Neuronal stem cell (in vitro differentiated cells): ENCODE measurements around the gene KAZN.

ENCODE experiments used
- DNase-seq: peaks from one replicate; pipeline ENCODE4 v3.0.0-alpha.2; 2013; ENCODE audit warnings: low spot score
- H2AFZ ChIP-seq: one replicate; pipeline ENCODE4 v1.6.1; 2013; ENCODE audit warnings: mild to moderate bottlenecking, low read length, inconsistent platforms
- H2AK5ac ChIP-seq: 2 replicates; pipeline ENCODE4 v1.6.1; 2013; ENCODE audit warnings: low read depth, mild to moderate bottlenecking, inconsistent platforms, low read length, moderate library complexity, mixed read lengths
- H2BK120ac ChIP-seq: 2 replicates; pipeline ENCODE4 v1.6.1; 2013; ENCODE audit warnings: low read depth, mild to moderate bottlenecking, inconsistent platforms, low read length, moderate library complexity, mixed read lengths
- H2BK12ac ChIP-seq: one replicate; pipeline ENCODE4 v1.6.1; 2013; ENCODE audit warnings: low read length, inconsistent platforms
- H2BK15ac ChIP-seq: 2 replicates; pipeline ENCODE4 v1.6.1; 2013; ENCODE audit warnings: mild to moderate bottlenecking, low read length, inconsistent platforms, mixed read lengths
- H2BK5ac ChIP-seq: one replicate; pipeline ENCODE4 v1.6.1; 2013; ENCODE audit warnings: inconsistent platforms, mild to moderate bottlenecking, low read length, moderate library complexity
- H3K14ac ChIP-seq: one replicate; pipeline ENCODE4 v1.6.1; 2013; ENCODE audit warnings: low read length, inconsistent platforms
- H3K18ac ChIP-seq: 2 replicates; pipeline ENCODE4 v1.6.1; 2013; ENCODE audit warnings: low read length, inconsistent platforms
- H3K23ac ChIP-seq: 2 replicates; pipeline ENCODE4 v1.6.1; 2013; ENCODE audit warnings: low read depth, mild to moderate bottlenecking, mixed read lengths, low read length, inconsistent platforms; ENCODE audit not compliant: poor library complexity
- H3K27ac ChIP-seq: replicated peaks from 3 replicates; pipeline ENCODE4 v1.5.1; 2013; ENCODE audit warnings: low read length, inconsistent platforms
- H3K27me3 ChIP-seq, 3 experiments: 2 replicates each; pipeline ENCODE4 v1.6.1; 2013; ENCODE audit warnings: low read length in 3 of 3, mild to moderate bottlenecking in 2 of 3, inconsistent platforms in 1 of 3, low read depth in 1 of 3, mixed read lengths in 1 of 3, moderate library complexity in 1 of 3; ENCODE audit not compliant: control insufficient read depth in 3 of 3, insufficient read depth in 3 of 3
- H3K36me3 ChIP-seq, 2 donors: replicated peaks in 1 of 2; 2 replicates each; pipeline ENCODE4 v1.6.1; 2013; ENCODE audit warnings: low read length in 2 of 2; ENCODE audit not compliant: control insufficient read depth in 2 of 2, insufficient read depth in 2 of 2
- H3K4ac ChIP-seq: 2 replicates; pipeline ENCODE4 v1.6.1; 2013; ENCODE audit warnings: inconsistent platforms, mild to moderate bottlenecking, low read length, moderate library complexity
- H3K4me1 ChIP-seq, 2 donors: 1 replicate in 1 of 2; 2 replicates in 1 of 2; pipeline ENCODE4 v1.6.1; 2013; ENCODE audit warnings: low read length in 2 of 2, low read depth in 1 of 2; ENCODE audit not compliant: control insufficient read depth in 2 of 2, insufficient read depth in 1 of 2
- H3K4me2 ChIP-seq: one replicate; pipeline ENCODE4 v1.6.1; 2013; ENCODE audit warnings: mild to moderate bottlenecking, low read length, inconsistent platforms; ENCODE audit not compliant: insufficient read depth, poor library complexity, severe bottlenecking
- H3K4me3 ChIP-seq, 2 donors: 2 replicates each; pipeline ENCODE4 v1.5.1; 2013; ENCODE audit warnings: low read length in 2 of 2, mild to moderate bottlenecking in 2 of 2, inconsistent platforms in 1 of 2, moderate library complexity in 1 of 2
- H3K79me1 ChIP-seq: one replicate; pipeline ENCODE4 v1.6.1; 2013; ENCODE audit warnings: low read depth, mild to moderate bottlenecking, inconsistent platforms, low read length, moderate library complexity
- H3K9ac ChIP-seq: one replicate; pipeline ENCODE4 v1.6.1; 2013; ENCODE audit warnings: mild to moderate bottlenecking, low read depth, low read length, inconsistent platforms; ENCODE audit not compliant: poor library complexity
- H3K9me3 ChIP-seq, 2 donors: replicated peaks in 1 of 2; 2 replicates each; pipeline versions ENCODE3 to v1.6.1; 2013; ENCODE audit warnings: low read length in 2 of 2, mild to moderate bottlenecking in 2 of 2, inconsistent platforms in 1 of 2, low read depth in 1 of 2, mixed read lengths in 1 of 2, moderate library complexity in 1 of 2; ENCODE audit not compliant: control insufficient read depth in 2 of 2, insufficient read depth in 1 of 2
- H4K8ac ChIP-seq: one replicate; pipeline ENCODE4 v1.6.1; 2013; ENCODE audit warnings: low read depth, mild to moderate bottlenecking, inconsistent platforms, low read length, moderate library complexity
- H4K91ac ChIP-seq: one replicate; pipeline ENCODE4 v1.6.1; 2013; ENCODE audit warnings: low read length, low read depth, mild to moderate bottlenecking, inconsistent platforms; ENCODE audit not compliant: poor library complexity
- WGBS, 2 donors: extraction: QIAGEN DNeasy Blood & Tissue Kit; methylation state at CpG; one replicate each; pipeline ENCODE4 v1.1.7; 2013; ENCODE audit warnings: missing lambda C conversion rate in 2 of 2, mixed read lengths in 1 of 2; ENCODE audit not compliant: insufficient read length in 2 of 2, insufficient replicate concordance in 1 of 2; ENCODE audit errors: extremely low coverage in 2 of 2; 5-methylcytosine and 5-hydroxymethylcytosine counted together

KAZN gene

DNA sequence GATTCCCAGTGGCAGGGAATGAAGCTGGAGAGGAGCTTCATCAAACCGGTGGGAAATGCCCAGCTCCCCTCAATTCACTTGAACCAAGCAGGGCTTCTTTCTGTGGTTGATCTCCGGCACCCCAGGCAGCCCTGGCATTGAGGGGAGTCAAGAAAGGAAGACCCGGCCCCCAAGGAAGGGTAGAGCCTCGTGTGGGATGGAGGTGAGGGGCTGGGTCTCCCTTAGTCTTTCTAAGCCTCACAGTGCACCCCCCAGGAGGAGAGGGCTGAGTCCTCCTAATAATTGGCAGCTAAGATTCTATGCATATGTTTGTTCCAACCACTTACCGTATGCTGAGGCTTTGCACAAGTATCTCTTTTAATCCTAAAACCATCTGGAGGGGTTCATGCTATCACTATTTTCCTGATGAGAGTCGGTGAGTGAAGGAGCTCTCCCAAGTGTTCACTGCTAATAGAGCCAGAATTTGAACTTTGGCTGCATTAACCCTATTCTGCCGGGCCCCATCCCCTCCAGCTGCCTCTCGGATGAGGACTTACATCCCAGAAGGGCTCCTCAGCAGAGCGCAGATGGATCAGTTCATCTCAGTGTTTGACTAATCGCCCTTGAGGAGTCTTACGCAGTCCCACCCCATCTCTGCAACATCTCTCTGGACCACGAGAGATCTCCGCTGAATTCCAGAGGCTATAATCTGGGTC is 521.9 kb downstream of the KAZN start:
- no peaks in the 10 kb centered on the region for H3K79me1 ChIP-seq
- H3K23ac ChIP-seq: no peak overlapping the region
- H3K9me3 ChIP-seq: no peaks in the 10 kb centered on the region
- no peaks in the 10 kb centered on the region for H3K4me1 ChIP-seq
- peak overlapping the region; percentile 27 for H3K14ac ChIP-seq
- no peak overlapping the region for H3K4me3 ChIP-seq
- no peaks in the 10 kb centered on the region for H3K27me3 ChIP-seq
- WGBS, 2 donors: no CpG with 5 or more reads among the region's 13 CpGs
- no peak overlapping the region for H4K8ac ChIP-seq
- no peak overlapping the region for H3K9ac ChIP-seq
- no peak overlapping the region for H3K4ac ChIP-seq
- no peak overlapping the region for H2BK15ac ChIP-seq
- H2BK5ac ChIP-seq: no peak overlapping the region
- no peak overlapping the region for H2AFZ ChIP-seq
- H3K4me2 ChIP-seq: no peak overlapping the region
- no peak overlapping the region for H3K27ac ChIP-seq
- H2BK120ac ChIP-seq: no peak overlapping the region
- H3K36me3 ChIP-seq: peaks cover 0 to 1% of the 10 kb centered on the region in 2 donors
- DNase-seq: no peak
- H2AK5ac ChIP-seq: no peak overlapping the region
- H2BK12ac ChIP-seq: no peak overlapping the region
- H4K91ac ChIP-seq: no peak overlapping the region
- H3K18ac ChIP-seq: no peak overlapping the region

DNA sequence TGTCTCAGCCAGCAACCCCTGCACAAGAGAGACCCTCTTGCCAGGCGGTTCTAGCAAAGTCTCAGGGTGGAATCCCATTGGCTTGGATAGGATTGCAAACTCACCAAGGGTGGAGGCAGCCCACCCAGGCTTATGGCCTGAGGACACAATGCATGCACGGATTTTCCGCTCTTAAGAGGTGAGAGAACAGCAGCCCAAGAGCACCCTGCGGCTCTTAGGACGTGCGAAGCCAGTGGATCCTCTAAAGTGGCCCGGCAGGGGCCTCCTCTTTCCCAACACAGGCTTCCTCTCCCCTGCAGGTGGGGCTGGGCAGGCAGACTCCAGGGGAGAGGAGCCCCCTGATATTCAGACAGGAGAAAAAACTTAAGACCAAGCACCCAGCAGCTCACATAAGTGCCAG is 523.8 kb downstream of the KAZN start:
- H2BK12ac ChIP-seq: no peak overlapping the region
- H3K4me3 ChIP-seq: no peak overlapping the region
- no peak overlapping the region for H2BK120ac ChIP-seq
- H2AFZ ChIP-seq: no peak overlapping the region
- no peak overlapping the region for H3K23ac ChIP-seq
- H3K14ac ChIP-seq: no peak overlapping the region
- H3K9ac ChIP-seq: no peak overlapping the region
- no peak overlapping the region for H3K4ac ChIP-seq
- H4K91ac ChIP-seq: no peak overlapping the region
- no peaks in the 10 kb centered on the region for H3K36me3 ChIP-seq
- H3K4me2 ChIP-seq: no peak overlapping the region
- no peak overlapping the region for H3K18ac ChIP-seq
- no CpG with 5 or more reads among the region's 7 CpGs for WGBS, 2 donors
- no peaks in the 10 kb centered on the region for H3K4me1 ChIP-seq
- no peaks in the 10 kb centered on the region for H3K27me3 ChIP-seq
- H2BK15ac ChIP-seq: no peak overlapping the region
- H3K9me3 ChIP-seq: no peaks in the 10 kb centered on the region
- H2AK5ac ChIP-seq: no peak overlapping the region
- no peak overlapping the region for H3K27ac ChIP-seq
- DNase-seq: no peak
- no peak overlapping the region for H4K8ac ChIP-seq
- H3K79me1 ChIP-seq: no peaks in the 10 kb centered on the region
- H2BK5ac ChIP-seq: no peak overlapping the region

DNA sequence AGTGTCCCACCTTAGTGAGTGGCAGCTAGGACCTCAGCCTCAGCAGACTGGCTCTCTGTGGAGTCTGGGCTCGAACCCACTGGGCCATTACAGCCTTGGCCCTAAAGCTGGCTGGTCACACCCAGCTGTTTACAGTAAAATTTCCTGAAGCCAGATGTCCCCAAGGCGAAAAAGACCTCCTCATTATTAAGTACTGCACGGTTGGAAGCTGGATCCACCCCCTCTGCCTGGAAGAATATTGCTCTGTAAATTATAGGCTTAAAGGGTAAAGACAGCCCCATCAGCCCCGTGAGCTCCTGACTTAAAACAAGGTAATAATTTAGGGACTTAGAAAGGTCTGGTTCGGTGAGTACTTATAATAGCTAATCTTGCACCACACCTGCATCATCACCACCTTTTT is 524.8 kb downstream of the KAZN start:
- Histone ChIP-seq H2BK5ac (no peak overlapping the region), H3K4ac (no peak overlapping the region), H3K9ac (no peak overlapping the region), H2BK120ac (no peak overlapping the region), H3K4me3 (no peak overlapping the region), H3K27me3 (no peaks in the 10 kb centered on the region), H3K18ac (no peak overlapping the region), H2AK5ac (no peak overlapping the region), H3K23ac (no peak overlapping the region), H3K9me3 (no peaks in the 10 kb centered on the region), H2BK12ac (no peak overlapping the region), H3K4me1 (no peaks in the 10 kb centered on the region), H4K91ac (no peak overlapping the region), H3K14ac (no peak overlapping the region), H4K8ac (no peak overlapping the region), H2BK15ac (no peak overlapping the region), H3K27ac (no peak overlapping the region), H3K79me1 (no peaks in the 10 kb centered on the region), H2AFZ (no peak overlapping the region), H3K4me2 (no peak overlapping the region), H3K36me3 (no peaks in the 10 kb centered on the region)
- no CpG with 5 or more reads among the region's 5 CpGs for WGBS, 2 donors
- no peak for DNase-seq

DNA sequence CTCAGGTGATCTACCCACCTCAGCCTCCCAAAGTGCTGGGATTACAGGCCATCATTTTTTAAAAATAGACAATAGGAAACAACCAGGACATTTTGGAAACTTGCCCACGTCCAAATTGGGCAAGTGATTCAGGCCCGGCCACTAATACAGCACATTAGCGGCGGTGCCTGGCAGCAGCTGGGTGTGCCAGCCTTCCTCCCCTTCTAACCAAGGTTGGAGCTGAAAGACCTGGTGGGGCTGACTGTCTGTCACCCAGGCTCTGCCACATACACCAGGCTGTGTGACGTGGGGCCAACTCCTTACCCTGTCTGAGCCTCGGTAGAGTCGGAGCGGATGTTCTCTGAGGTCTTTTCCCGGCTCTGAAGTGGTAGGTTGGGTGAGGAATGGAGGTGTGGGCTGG is 525.4 kb downstream of the KAZN start:
- peak overlapping the region; percentile 49 for H2BK12ac ChIP-seq
- H3K9ac ChIP-seq: no peak overlapping the region
- H2AK5ac ChIP-seq: no peak overlapping the region
- no peak overlapping the region for H3K4me2 ChIP-seq
- H3K4me1 ChIP-seq: no peaks in the 10 kb centered on the region
- H3K27ac ChIP-seq: no peak overlapping the region
- H3K18ac ChIP-seq: peak overlapping the region; percentile 72
- H2AFZ ChIP-seq: no peak overlapping the region
- H2BK5ac ChIP-seq: no peak overlapping the region
- no peaks in the 10 kb centered on the region for H3K27me3 ChIP-seq
- H3K4me3 ChIP-seq: no peak overlapping the region
- H3K14ac ChIP-seq: no peak overlapping the region
- H2BK120ac ChIP-seq: no peak overlapping the region
- no peaks in the 10 kb centered on the region for H3K79me1 ChIP-seq
- no peak overlapping the region for H2BK15ac ChIP-seq
- H4K91ac ChIP-seq: no peak overlapping the region
- no peaks in the 10 kb centered on the region for H3K36me3 ChIP-seq
- no peak for DNase-seq
- H3K4ac ChIP-seq: no peak overlapping the region
- no peak overlapping the region for H3K23ac ChIP-seq
- H3K9me3 ChIP-seq: no peaks in the 10 kb centered on the region
- no peak overlapping the region for H4K8ac ChIP-seq
- WGBS, 2 donors: no CpG with 5 or more reads among the region's 9 CpGs
